Activated CD8-positive, alpha-beta memory T cell treated with anti-CD3 and anti-CD28 coated beads, Interleukin-2, amount 50 U/mL, for 48 hours (primary cell): Measurements from ENCODE around the gene DMRTA2.

ENCODE experiments used
- DNase-seq: peaks from one replicate; pipeline ENCODE4 v3.0.0-alpha.2; 2020

DMRTA2 gene

GRCh38 chr1:50371749-50372148, 51.5 kb downstream of the DMRTA2 start:
- DNase-seq: no peak

- DNase-seq: no peak
Observed at GRCh38 chr1:50369830-50370229, 53.4 kb downstream of the DMRTA2 start.

DNA sequence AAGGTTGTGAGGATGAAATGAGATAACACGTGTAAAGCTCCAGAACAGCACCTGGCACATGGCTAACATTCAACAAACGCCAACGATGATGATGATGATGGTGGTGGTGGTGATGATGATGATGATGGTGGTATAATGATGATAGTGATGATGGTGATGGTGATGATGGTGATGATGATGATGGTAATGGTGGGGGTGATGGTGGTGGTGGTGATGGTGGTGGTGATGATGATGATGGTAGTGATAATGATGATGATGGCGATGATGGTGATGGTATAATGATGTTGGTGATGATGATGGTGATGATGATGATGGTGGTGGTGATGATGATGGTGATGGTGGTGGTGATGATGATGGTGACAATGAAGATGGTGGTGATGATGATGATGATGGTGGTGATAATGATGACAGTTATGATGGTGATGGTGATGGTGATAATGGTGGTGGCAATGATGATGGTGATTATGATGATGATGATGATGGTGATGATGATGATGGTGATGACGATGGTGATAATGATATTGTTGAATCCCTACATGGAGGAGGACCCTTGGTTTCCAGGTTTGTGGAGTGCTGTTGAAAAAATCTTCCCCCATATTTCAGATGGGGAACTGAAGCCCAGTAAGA, 54.1 kb downstream of the DMRTA2 start:
- no peak for DNase-seq

DNA sequence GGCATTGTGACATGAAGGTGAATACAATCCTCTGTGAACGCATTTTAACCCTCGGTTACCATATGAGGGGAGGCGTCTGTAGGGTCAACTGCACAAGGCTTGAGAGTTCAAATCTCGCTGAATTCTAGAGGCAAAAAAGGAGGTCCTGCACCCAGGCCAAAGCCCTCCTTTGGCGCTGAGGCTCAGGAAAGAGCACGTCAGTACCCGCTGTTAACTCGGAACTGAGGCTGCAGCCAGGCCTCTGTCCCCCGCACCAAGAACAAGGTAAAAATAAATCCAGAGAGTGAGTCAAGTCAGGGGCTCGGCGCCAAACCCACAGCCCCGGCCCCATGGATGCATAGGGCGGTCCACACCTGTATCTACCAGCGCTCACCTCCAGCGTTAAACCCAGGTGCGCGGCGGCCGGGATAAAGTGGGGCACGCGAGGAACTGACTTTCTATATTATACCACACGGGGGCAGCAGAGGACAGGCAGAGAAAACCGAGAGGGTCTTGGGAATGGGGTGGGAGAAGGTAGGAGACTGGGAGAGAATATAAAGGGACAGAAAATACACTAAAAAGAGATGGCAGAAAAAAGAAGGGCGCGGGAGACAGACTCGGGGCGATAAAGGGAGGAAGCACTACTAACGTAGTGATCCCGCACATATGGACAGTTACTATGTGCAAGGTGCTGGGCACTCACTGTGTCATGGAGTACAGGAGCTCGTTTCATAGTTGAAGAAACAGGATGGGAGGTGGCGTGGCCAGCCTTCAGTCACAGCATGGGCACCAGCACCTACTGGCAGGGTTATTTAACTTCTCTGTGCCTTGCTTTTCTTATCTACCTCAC, 54.9 kb downstream of the DMRTA2 start:
- peak; percentile 73 for DNase-seq
